HG03103 (cell line): ENCODE results near the gene INS.
"Not testable (repeated sequence)": the region's sequence is repeated elsewhere in the genome, so short reads cannot be mapped to it uniquely, and the experiment has no call there.

Source experiments
- ATAC-seq: cut with Tn5 transposase; IDR thresholded peaks from one replicate; pipeline ENCODE4 v1.9.1; 2021; ENCODE audit warnings: low read depth; ENCODE audit not compliant: unreplicated experiment

The INS gene

DNA sequence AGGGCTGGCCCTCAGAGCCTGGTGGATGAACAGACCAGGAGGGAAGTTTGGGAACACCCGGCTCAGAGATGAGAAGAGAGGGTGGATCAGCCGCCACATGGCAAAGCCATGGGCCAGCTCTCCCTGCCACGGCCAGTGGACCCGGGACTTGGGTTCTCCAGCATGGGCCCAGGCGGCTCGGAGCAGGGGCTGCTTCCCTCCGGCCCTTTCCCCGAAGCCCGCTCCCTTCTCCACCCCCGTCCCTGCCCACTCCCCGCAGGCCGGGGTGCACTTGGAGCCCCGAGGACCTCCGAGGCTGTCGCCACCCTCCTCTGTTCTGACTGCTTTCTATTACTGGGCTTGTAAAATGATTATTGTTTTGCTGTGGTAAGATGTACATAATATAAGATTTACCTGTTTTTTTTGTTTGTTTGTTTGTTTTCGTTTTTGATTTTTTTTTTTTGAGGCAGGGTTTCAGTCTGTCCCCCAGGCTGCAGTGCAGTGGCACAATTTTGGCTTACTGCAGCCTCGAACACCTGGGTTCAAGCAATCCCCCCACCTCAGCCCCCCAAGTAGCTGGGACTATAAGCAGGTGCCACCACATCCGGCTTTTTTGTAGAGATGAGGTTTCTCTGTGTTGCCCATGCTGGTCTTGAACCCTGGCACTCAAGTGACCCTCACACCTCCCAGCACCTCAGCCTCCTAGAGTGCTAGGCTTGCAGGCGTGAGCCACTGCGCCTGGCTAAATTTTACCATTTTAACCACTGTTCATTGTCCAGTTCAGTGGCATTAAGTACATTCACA lies 21.9 kb upstream of the INS start:
- no peak for ATAC-seq

DNA sequence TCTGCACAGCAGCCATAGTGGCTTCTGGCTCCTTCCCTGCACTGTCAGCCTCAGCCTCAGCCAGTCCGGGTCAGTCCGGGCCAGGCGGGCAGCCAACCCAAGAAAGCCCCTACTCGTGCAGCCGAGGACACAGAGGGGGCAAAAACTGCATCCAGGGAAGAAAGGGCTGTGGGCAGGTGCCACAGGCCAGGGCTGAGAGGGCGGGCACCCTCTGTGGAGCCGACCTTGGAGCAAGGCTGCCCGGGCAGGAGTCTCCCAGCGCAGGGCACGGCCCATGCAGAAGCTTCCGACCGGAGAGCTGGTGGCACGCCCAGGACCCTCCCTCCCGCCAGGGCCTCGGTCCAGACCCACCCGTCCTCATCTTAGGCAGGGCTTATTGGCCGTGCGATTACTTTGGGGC lies 21.1 kb upstream of the INS start:
- no peak for ATAC-seq

DNA sequence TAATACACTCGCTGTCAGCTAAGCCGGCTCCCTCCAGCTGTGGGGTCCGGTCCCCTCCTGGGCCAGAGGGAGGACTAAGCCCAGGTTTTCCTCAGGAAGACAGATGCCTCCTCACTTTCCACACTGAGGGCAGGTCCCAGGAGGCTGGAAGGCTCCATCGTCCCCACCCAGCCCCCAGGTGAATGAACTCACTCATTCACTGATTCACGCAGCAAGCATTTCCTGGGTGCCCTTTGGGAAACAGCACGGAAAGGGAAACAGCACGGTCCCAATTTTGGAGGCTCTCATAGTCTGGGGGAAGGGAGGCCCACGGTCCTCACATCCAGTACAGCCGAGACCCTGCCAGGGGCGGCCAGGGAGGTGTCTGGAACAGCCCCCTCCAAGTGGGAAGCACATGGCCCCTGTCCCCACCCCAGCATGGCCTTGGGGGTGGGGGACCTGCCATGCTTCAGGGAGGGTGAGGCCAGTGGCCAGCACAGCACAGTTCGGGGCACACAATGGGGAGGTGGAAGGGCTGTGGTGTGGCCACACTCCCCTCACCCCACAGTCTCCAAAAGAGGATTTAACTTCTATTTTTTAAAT lies 19.9 kb upstream of the INS start:
- no peak for ATAC-seq

DNA sequence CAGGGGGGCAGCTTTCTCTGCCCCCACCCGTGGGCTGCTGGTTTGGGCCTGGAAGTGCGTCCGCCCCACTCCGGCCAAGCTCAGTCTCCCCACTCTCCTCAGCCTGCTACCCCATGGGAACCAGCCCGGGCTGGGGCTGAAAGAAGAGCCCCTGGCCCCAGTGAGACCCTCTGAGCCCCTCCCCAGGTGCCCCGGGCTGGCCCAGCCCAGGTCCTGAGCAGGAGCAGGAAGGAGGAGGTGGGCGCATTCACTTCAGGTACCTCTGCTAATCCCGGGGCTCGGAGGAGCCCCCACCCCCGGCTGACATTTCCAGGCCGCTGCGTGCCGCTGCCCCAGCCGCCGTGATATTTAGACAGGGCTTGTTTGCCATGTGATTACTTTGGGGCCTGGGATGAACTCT lies 19.3 kb upstream of the INS start:
- no peak for ATAC-seq

DNA sequence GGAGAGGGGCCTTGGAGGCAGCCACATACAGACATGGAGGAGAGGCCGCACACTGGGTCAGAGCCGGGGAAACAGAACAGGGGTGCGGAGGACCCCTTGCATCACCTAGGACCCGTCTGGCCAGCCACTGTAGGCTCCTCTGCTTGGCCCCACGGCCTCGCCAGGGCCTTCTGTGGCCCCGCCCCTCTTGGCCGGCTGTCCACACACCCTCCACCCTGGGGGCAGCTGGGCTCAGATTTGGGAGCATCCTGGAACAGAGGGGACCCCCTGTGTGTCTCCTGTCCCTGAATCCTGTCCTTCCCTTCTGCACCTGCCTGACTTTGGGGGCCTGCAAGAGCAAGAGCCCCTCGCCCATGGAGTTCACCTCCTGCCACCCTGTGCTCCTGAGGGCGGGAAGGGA lies 18.5 kb upstream of the INS start:
- no peak for ATAC-seq

DNA sequence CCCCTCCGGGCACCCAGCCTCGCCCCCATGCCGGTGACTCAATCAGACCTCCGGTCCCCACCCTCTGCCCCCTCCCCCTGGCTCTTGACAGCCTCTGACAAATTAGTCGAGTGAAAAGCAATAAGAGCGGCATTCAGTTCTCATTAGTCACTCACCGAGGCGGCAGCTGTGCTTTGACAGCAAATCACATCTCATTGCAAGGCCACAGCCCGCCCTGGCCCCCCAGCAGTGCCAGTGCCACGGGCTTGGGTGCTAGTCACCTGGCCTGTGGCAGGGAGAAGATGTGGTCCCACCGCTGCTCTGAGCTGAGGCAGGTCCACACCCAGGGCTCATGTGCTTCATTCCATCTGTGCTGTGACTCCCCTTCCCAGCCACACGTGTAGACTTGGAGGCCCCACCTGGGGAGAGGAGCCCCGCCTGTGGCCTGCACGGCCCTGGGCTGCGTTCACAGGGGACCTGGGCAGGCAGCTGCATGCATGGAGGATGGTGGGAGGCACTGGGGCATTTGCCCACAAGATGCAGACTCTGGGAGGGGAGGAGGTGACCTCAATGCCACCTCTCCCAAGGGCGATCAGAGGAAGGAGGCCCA lies 18.0 kb upstream of the INS start:
- ATAC-seq: no peak

DNA sequence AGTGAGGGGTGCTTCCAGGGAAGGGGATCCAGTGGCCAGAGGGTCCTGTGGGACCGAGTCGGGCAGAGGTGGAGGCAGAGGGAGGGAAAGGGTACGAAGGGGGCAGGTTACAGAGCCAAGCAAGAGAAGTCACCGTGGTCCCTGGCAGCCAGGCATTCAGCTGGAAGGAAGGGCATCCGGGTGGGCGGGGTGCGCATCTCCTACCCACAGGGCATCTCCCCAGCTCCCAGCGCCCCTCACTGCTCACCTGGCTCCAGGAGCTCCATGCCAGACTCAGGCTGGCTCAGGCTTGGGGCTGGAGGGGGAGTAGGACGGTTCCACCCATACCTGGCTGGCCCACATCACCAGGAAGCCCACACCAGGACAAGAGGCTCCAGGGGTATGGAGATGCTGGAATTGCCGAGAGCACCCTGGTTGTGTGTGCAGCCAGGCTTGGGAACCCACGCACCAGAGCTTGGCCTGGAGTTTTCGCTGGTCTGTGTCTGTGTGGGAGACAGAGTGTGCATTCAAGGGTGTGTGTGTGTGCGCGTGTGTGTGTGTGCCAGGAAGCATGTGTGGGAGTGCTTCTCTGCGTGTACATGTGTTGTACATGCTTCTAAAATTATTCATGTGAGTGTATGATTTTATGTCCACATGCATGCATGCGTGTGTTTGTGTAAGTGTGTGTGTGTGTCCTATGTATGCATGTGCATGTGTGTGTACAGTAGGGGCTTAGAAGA lies 17.2 kb upstream of the INS start:
- ATAC-seq: not testable (repeated sequence)

DNA sequence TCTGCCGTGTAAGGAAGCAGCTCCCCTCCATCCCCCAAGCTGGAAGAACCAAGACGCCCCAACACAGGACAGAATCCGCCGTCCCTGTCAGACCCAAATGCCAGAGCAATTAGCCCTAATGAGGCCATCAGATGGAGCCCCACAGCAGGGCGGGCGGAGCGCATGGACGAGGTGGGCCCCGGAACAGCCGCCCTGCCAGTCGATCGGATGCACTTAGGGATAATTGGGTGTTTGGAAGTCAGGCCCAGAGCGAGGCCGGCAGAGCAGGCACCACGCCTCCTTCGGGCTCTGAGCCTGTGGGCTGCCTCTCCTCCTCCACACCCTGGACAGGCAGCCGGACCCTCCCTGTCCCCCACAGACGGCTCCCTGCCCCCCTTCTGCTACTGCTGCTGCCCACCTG lies 16.1 kb upstream of the INS start:
- ATAC-seq: no peak

DNA sequence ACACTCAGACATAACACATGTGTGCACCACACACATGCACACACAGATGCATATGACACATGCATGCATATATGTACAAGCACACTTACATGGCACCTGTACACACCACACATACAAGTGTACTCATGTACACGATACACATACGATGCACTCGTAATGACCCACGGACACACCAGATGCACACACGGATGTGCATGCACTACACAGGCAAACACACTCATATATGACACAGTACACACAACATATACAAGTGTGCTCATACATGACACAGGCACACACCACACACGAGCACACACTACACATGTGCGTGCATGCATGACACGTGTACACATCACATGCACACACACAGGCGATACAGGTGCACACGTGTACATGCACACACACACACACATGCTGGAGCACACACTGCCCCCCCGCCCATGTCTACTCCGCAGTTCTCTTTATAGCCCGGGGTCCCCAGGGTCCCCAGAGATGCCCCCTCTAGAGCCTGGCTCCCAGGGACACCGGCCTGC lies 15.4 kb upstream of the INS start:
- no peak for ATAC-seq

DNA sequence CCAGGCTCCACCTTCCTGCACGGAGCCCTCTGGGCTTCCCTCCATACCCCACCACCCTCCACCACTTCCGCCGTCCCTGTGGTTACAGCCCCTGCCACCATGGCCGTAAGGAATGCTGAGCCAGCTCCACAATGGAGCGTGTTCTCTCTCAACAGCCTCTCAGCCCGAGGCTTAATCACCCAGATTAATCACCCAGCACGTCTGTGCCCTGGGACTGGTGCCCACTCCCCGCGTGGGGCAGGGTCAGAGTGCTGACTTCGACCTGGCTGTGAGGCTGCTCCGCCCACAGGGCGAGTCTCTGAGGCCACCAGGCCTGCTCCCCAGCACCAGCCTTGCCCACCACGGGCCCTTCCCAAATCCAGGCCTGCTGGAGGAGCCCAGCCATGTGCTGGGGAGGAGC lies 14.7 kb upstream of the INS start:
- ATAC-seq: no peak

DNA sequence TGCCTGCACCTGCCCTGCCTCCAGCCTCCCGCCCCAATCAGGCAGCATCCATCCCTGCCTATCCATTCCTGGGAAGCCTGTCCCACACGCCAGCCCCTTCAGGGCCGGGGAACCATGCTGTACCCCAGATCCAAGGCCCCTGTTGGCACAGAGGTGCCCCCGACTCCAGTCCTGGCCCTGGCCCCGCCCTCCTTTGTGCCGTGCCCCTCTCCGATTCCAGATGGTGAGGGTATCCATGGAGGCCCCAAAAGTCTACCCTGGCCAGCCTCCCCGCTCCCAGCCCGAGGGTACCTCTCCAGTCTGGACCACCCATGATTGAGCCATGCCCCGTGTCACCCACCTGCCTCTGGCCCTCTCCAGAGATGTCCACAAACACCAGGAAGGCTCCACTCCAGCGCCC lies 13.4 kb upstream of the INS start:
- no peak for ATAC-seq

DNA sequence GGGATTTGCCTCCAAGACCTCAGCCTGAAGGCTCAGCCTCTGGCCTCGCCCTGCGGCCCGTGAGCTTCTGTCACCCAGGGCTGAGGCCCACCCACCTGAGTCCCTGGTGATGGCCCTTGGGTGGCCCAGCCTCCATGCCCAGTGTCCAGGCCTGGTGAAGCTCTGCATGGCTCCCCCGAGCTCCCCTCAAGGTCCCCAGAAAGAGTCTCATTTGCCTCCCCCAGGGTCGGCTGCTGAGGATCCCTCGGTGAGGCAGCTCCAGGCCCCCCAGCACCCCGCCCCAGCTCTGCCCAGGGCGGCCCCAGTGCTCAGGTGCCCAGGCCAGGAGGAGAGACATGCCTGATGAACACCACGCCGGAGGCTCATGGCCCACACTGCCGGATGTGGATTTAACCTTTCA lies 12.8 kb upstream of the INS start:
- no peak for ATAC-seq

DNA sequence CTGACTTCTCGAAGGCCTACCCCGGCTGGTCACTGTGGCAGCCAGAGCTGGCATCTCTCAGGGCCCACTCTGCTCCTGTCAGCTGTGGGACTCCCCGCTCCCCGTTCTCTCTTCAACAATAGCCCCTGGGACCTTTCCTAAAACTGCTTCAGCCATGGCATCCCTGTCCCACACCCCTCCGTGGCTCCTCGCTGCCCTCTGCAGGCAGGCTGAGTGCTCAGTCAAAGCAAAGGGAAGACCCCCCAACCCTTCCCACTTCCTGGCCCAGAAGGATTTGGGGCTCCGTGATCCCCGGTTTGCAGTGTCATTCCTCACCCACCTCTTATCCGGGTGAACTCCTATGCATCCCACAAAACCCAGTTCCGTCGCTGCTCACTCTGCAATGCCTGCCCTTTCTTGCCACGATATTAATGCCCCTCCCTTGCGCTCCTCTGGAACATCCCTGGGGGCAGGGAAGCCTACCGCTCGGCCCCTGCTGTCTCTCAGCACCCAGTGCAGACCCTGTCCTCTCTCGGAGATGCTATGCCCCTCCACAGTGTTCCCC lies 12.2 kb upstream of the INS start:
- ATAC-seq: no peak

DNA sequence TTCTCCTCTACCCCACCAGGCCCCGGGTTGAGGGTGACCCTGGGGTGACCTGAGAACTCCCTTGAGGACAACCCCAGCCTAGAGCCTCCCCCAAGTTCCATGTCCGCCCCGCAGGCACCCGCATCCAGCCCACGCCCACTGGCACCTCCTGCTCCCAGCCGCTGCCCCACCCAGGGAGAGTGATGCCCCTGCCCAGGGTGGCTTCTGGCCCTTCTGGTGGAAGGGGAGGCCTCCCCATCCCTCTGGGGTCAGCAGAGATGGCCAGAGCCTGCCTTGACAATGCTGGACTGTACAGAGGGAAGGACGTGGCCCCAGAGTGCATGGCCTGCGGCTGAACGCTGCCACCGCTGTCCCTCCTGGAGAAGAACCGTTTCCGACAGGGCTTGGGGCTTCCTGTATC lies 11.7 kb upstream of the INS start:
- ATAC-seq: no peak

DNA sequence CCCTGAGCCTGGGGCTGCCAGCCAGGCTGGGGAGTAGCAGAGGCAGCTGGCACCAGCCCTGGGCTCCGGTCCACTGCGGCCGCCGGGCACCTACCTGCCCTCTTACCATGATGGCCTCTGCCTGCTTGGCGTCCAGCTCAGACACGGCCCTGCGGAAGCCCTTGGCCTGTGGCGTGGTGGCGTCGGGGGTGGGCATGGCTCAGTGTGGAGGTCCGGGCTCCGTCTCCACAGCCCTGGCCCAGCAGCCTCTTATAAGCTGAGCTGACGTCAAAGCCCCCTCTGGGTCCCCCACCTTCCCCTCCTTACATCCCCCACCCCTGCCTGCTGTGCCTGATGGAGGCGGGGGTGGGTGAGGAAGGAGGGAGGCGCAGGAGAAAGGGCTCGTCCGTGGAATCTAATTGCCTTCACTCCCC lies 10.6 kb upstream of the INS start, which contains the start of gene TH:
Gene TH, minus strand, starts transcription at position 225 of the 413 bp plus-strand sequence. Its CDS starts 29 bp downstream, at position 196.
- no peak for ATAC-seq

DNA sequence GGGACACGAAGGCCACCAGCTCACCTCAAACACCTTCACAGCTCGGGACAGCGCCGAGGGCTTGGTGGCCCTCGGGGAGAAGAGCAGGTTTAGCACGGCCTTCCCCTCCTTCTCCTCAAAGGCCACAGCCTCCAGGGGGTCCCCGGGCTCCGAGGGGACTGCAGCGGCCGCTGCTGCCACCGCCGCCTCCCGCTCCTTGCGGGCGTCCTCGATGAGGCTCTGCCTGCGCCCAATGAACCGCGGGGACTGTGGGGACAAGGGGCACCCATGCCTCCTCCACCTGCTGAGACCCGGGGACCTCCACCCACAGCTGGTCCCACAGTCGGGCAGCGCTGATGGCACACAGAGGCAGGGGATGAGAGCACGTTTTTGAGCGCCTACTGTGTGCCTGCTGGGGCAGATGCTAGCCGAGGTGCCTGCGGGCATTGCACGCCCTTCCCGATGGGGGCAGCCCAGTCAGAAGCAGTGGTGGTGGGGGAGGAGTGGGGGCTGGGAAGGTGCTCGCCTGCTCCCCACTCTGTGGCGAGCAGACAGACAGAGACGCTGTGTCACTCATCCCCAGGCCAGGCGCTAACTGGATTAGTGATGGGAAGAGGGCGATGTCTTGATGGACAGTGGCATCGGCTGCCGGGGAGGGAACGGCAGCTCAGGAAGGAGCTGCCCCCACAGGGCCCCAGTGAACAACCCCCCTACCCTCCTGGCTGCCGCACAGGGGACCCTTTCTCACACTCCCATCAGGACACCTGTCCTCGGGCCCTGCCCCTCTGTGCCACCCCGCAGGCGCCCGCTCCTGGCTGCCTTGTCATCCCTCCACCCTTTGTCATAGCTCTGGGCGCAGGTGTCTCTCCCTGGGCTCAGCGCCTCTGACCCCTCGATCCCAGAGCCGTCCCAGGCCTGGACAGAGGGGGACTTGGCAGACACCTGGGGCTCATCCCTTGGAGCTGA lies 8.9 kb upstream of the INS start:
- no peak for ATAC-seq

DNA sequence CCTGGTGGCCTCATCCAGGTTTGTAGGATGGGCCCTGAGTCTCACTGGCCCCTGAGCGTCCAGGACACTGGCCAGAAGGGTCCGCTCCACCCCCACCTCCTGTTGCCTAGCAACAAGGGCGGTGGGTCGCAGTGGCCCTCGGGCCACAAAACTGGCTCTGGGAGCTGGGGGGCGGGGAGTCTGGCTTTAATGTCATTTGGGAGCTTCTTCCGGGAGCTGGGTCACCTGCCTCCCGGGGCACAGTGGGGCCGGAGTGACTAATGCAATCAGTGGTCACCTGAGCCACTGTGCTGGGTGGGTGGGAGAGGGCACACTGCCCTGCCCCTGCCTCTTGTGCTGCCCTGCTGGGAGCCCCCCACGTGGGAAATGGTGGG lies 8.0 kb upstream of the INS start:
- no peak for ATAC-seq

DNA sequence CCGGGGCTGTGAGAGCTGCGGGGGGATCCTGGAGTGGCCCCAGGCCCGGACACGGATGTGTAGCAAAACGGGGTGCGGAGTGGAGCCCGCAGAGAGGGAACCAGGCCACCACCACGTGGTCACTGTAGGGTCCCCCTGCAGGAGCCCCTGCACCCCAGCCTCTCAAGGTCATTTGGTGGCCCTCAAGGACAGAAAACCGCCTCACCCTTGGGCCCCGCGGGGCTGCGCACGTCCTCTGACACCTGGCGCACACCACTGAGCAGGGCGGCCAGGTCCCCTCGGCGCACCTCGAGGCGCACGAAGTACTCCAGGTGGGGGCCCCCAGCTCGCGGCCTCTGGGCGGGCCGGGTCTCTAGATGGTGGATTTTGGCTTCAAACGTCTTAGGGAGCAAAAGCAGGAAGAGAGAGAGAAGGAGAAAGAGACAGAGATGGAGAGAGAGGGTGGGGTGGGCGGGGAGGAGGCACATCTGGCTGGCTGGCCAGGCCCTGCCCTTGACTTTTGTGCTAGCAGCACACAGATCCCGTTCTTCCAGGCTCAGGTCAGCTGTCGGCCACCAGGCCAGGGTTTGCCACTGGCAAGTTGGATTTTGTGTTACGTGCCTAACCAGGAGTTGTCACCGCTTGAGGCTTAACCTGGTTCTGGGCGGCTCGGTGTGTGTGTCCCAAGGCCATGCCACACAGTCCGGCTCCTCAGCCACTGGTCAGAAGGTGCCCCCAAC lies 7.4 kb upstream of the INS start:
- no peak for ATAC-seq
